ENCODE data around the gene MGAT3.

DNA sequence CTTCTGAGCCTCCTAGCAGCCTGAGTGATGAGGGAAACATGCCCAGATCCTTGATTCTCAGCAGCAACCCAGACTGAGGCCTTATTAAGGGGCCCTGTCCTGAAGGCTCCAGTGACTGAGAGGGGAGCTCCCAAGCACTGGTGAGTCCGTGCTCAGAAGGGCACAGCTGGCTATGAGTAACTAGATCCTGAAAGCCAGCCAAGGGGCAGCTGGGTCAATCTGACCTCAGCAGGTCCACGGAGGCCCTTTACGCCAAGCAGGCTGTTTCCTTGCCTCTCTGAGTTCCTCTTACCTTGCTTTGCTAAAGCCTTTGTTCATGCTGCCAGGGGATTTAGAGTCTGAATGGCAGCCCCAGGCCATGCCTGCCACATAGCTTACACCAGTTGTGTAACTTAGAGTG lies 26.0 kb downstream of the MGAT3 start:
- TF ChIP-seq, protein P1, sequence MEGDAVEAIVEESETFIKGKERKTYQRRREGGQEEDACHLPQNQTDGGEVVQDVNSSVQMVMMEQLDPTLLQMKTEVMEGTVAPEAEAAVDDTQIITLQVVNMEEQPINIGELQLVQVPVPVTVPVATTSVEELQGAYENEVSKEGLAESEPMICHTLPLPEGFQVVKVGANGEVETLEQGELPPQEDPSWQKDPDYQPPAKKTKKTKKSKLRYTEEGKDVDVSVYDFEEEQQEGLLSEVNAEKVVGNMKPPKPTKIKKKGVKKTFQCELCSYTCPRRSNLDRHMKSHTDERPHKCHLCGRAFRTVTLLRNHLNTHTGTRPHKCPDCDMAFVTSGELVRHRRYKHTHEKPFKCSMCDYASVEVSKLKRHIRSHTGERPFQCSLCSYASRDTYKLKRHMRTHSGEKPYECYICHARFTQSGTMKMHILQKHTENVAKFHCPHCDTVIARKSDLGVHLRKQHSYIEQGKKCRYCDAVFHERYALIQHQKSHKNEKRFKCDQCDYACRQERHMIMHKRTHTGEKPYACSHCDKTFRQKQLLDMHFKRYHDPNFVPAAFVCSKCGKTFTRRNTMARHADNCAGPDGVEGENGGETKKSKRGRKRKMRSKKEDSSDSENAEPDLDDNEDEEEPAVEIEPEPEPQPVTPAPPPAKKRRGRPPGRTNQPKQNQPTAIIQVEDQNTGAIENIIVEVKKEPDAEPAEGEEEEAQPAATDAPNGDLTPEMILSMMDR (IDR thresholded peaks at IDR 0.05): no peak
- TF ChIP-seq POLR2A (IDR thresholded peaks at IDR 0.05): no peak

All from uterus (tissue), 2 donors.